CD4-positive, alpha-beta T cell treated with Interleukin-4 for 1 hour (primary cell): ENCODE results near the gene RRP1.
A peak's percentile ranks its signal among the peaks of the same experiment; 100 is the strongest.

ENCODE experiments used
- DNase-seq, 2 donors: peaks; one replicate each; pipeline ENCODE4 v3.0.0-alpha.2; 2020 to 2022

RRP1 gene

DNA sequence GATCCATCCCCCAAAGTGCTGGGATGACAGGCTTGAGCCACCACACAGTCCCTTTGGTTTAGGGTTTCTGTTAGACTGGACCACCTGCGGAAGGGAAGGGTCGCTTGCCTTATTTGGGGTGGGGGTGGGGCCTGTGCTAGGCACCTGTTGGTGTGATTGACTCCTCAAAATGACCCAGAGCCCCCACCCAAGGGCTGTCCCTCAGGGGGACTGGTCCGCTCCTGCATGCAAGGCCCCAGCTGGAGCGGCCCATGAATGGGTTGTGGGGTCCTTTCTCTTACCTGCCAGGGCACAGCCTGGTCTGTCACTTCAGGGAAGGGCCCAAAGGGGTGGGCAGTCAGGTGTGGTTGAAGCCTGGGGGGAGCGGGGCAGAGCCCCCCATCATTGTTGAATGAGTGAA lies 11.4 kb upstream of the RRP1 start:
- no peak for DNase-seq

DNA sequence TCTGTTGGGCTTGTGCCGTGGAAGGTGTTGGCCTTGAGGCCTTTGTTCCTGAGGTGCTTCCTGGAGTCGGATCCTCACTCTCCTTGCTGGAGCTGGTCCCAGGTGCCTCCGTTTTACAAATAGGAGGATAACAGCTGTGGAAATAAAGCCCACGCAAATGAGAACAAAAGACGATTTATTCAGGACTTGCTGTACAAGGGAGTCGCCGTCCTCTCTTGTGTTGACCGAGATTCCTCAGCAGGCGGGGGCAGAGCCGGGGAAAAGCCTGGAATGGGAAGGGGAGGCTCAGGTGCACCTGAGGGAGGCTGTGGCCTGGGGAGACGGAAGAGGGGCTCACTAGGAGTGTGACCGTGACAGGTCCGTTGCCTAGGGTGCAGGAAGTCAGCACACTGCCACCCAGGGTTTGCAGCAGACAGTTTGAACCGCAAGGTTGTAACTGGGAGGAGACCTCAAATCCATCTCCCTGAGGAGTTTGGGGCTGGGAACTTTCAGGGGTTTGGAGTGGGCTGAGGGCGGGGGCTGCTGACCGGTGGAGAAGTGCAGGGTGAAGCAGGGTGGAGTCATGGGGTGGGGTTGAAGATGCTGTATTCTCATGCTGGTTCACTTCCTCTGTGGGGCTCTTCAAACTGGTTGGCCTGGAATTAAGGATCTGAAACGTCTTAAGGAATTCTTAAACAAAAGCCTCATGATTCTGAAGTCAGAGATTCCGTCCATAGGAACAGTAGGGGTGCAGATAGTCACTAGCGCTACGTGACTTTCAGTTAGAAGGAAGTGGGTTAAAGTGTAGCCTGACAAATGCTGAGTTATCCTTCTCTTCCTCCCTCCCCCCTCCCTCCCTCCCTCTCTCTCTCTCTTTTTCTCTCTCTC lies 10.7 kb upstream of the RRP1 start:
- peak; percentile 17 to 20 for DNase-seq

DNA sequence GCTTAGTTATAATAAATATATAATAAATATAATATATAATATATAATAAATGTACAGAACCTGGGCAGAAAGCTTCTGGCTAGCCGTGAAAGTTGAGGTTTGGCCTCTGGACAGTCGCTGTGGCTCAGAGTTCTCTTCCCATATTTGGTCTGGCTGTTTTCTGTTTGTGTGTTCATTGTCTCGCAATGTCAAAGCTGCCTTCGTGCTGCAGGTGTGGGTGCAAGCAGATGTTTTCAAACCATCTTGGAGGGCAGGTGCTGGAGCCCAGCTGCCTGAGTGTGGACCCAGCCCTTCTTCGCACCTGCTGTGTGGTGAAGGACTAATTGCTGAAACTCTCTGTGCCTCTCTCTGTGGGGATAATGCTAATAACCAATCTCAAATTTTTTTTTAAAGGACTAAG lies 9.7 kb upstream of the RRP1 start:
- no peak for DNase-seq

DNA sequence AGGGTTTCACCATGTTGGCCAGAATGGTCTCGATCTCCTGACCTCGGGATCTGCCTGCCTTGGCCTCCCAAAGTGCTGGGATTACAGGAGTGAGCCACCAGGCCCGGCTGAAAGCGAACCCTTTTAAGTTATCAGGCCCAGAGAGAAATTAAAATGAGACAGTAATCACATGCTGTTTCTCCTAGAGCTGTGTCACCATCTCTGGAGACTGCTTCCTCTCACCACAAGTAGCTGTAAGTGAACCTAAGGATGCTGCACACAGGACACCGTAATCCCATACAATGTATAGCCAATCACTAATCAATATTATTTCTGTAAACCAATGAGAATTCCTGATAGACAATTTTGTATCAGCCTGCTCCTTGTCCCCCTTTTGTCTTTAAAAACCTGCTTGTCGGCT lies 7.5 kb upstream of the RRP1 start:
- DNase-seq: no peak

DNA sequence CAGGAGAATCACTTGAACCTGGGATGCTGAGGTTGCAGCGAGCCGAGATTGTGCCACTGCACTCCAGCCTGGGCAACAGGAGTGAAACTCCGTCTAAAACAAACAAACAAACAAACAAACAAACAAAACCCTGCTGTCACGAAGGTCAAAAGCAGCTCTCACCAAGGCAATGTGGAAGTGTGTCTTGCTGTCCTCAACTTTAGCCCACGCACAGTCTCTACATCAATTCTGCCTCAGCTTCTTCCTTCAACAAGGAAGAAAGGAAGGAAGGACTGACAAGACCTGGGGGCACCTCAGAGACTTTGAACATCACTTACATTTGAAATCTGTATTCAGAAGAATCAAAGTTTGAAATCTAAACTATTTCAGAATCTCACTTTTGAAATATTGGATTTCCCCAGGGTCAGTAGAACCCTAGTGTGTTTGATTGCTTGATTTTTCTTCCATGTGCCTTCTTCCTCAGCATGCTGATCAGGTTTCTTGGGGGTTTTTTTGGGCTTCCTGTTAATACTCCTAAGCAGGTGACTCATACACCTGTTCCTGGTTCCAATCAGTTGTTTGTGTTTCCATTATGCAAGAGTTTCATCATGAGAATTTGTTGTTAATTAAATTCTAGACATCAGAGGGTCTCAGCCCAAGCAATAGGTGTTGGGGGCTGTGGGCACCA lies 6.8 kb upstream of the RRP1 start:
- no peak for DNase-seq

DNA sequence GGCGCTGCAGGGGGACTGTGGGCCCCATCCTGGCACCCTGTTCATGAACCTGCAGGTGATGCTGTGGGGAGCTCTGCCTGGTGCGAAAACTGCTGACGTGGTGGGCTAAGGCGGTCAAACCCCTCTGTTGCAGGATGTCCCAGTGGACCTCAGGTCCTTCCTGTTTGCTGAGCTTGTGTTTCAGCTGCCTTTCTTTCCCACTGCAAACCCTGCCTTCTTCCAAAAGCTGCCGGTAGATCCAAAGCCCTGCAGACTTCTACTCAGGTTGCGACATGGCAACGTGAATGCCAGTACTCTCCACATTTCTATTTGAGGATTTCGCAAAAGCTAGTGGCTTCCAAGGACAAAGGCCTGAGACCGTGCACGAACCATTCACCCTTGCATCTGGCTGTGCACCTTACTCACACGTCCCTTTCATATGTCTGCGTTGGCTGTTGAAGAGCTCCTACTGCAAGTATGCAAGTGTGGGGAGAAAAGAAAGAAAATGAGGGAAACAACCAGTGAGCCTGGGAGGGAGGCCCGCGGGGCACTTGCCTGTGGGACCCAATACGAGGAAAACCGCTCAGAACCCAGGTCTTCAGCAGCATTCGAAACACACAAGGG lies 6.2 kb upstream of the RRP1 start:
- no peak for DNase-seq

DNA sequence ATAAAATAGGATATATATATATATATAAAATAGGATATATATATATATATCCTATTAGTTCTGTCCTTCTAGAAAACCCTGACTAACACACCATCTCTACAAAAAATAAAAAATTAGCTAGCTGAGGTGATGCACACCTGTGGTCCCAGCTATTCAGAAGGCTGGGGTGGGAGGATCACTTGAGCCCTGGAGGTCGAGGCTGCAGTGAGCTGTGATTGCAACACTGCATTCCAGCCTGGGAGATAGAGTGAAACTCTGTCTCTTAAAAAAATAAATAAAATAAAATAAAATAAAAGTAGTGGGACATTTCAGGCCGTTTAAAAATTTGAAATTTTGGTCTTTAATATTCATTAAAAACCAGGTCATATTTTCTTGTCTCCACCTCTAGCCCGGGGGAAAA lies 4.2 kb upstream of the RRP1 start:
- DNase-seq: no peak

DNA sequence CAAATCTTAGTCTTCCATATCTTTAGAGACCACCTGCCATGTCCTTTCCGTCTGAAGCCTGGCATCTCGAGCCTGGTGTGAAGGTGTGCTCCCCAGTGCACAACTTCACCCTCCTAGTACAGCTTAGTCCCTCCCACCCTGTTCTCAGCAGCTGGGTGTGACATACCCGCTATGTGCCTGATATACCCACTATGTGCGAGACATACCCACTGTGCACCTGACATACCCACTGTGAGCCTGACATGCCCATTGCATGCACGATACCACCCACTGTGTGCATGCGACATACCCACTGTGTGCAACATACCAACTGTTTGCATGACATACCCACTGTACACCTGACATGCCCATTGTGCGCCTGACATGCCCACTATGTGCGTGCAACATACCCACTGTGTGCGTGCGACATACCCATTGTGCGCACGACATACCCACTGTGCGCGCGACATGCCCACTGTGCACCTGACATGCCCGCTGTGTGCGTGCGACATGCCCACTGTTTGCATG lies 3.0 kb upstream of the RRP1 start:
- DNase-seq: no peak

DNA sequence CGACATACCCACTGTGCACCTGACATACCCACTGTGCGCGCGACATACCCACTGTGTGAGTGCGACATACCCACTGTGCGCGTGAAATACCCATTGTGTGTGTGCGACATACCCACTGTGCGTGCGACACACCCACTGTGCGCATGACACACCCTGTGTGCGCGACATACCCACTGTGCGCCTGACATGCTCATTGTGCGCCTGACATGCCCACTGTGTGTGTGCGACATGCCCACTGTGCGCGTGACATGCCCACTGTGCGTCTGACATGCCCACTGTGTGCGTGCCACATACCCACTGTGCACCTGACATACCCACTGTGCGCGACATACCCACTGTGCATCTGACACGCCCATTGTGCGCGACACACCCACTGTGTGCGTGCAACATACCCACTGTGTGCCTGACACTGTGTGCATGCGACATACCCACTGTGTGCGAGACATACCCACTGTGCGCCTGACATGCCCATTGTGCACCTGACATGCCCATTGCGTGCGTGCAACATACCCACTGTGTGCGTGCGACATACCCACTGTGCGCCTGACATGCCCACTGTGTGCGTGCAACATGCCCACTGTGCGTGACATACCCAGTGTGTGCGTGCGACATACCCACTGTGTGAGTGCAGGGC lies 2.5 kb upstream of the RRP1 start:
- DNase-seq: no peak

DNA sequence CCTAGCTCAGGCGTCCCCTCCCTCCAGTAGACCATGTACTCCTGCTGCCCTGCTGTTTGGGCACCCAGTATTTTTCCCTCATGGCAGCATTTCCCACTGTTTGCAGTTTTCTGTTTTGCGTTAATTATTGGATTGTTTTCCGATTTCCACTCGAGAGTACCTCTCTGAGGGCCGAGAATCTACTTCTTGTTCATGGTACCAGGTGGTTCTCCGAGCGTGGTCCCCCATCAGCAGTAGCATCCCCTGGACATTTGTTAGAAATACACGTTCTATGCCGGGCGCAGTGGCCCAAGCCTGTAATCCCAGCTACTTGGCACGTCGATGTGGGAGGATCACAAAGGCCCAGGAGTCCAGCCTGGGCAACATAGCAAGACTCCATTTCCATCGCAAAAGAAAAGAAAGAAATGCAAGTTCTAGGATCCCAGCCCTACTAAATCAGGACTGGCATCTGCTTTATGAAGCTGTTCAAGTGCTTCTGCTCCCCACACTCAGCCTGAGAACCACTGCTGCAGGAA lies 690 bp downstream of the RRP1 start:
- no peak for DNase-seq

DNA sequence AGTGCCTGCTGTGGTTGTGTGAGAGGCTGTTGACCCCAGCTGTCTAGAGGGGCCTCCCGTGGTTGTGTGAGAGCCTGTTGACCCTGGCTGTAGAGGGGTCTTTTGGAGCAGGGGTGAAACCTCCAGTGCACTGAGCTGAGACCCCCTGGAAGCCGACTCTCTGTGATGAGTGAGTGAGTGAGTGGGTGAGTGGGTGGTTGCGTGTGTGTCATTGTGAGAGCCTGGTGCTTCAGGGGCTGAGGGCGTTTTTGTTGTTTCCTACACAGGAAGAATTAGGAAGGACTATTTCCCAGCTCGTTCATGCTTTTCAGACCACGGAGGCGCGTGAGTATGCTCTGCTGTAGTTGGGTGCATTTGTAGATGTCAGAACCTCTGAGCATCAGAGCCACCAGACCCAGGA lies 3.0 kb downstream of the RRP1 start:
- DNase-seq: no peak

DNA sequence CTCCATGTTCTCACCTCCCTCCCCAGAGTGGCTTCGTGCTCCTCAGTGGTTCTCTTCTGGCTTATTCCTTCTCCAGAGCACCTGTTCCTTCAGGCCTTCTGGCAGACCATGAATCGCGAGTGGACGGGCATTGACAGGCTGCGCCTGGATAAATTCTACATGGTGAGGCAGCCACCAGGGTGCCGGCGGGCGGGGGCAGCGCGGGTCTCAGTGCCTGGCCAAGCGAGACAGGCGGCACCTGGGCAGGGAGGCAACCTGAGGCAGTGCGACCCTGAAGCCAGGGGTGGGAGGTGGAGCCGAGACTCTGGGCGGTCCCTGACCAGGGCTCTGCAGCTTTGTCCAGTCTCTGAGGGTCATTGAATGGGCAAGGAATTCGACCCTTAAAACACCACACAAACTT lies 3.9 kb downstream of the RRP1 start:
- DNase-seq: no peak

DNA sequence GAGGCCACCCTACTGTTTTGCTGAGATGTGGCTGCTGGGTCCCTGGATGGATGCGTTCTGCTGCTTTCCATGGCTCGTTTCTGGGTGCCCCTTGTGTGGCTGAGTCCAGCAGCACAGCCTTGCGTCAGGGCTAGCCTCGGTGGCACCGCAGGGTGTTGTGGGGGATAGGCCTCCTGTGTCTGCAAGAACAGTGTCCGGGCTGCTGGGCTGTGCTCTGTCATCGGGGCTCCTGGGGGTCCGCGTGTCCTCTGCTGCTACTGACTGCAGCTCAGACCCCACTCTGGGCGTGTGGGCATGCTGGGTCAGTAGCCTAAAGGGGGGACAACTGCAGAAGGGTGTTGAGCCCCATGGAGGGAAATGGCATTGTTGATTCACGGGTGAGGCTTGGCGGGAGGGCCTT lies 4.9 kb downstream of the RRP1 start:
- DNase-seq: no peak

DNA sequence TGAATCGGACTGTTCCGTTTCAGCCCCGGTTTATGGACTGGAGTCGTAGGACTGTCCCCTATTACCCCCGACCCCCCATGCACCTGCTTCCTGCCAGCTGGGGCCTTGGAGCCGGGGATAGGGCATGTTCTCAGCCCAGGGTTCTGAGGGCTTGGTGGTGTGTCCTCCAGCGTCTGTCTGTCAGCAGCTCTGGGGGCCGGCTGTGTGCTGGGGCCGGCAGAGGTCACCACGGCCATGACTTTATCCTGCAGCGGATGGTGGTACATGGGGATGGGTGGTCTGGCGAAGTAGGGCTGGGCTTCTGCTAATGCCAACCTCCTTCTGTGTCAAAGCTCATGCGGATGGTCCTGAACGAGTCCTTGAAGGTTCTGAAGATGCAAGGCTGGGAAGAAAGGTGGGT lies 5.5 kb downstream of the RRP1 start:
- no peak for DNase-seq

DNA sequence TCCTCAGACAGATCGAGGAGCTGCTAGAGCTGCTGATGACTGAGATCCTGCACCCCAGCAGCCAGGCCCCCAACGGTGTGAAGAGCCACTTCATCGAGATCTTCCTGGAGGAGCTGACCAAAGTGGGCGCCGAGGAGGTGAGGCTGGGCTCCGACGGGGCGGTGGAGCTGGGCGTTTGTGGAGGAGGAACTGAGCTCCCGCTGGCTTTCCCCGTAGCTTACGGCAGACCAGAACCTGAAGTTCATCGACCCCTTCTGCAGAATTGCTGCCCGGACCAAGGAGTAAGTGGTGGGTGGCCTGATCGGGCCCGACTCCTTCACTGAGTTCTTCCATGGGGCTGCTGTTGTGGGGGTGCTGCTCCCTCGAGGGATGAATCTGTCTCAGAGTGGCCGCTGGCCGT lies 8.0 kb downstream of the RRP1 start:
- no peak for DNase-seq

DNA sequence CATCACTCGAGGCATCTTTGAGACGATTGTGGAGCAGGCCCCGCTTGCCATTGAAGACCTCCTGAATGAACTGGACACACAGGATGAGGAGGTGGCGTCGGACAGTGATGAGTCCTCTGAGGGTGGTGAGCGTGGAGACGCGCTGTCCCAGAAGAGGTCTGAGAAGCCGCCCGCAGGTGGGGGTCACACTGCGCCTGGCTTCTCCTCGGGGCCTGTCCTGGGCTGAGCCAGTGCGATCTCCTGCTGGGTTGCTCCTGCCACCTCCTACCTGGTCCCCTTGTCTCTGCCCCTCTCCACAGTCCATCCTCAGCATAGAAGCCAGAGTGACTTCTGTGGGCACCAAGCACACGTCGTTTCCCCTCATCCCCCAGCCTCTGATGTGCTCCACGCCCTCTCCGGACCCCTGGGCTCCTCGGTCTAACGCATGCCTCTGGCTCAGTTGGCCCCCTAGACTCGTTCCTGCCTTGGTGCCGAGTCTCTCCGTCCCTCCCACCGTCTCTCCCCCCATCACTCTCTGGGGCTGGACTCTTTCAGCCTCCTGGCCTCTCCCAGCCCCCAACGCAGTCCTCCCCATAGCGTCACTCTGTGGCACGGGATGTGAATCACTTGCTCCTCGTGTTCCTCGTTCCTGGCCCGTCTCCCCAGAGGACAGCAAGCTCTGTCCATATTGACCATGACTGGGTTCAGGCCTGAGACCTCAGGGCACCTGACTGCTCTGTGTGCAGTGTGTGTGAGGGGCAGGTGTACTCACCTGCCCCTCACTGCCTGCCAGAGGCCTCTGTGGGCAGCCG lies 8.7 kb downstream of the RRP1 start:
- no peak for DNase-seq

DNA sequence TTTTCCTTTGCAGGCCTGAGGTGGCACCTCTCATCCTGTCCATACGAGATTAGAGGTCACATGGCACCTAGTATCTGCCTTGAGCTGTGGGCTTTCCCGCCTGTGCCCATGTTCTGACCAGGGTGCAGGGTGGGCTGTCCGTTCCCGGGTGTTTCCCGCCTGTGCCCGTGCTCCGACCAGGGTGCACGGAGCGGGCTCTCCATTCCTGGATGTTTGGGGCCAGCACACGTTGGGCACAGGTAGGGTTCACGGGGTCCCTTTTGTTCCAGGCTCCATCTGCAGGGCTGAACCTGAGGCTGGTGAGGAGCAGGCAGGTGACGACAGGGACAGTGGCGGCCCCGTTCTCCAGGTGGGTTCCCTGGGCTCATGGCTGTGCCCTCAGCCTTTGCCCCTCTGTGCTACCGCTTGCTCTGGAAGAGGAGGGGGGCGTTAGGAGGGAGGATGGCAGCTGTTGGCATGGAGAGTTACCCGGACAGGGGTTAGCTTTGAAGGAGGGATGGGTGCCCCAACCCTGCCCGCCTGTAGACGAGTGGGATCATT lies 10.0 kb downstream of the RRP1 start:
- no peak for DNase-seq

DNA sequence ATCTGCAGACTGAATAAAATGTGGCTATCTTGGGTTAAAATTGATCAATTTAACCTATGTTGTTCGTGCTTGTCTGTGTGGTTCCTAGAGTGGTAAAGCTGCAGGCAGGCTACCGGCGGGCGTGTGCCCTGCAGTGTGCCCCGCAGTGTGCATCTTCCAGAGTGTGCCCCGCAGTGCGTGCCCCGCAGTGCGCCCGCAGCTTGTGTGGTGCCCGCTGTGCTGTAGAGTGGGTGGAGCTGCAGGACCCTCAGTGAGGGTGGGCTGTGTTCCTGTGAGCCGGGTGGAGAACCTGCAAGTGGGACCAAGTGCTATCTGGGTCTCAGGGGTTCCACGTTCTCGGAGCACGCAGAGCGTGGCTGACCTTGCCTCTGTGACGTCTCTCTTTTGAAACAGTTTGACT lies 10.7 kb downstream of the RRP1 start:
- no peak for DNase-seq

DNA sequence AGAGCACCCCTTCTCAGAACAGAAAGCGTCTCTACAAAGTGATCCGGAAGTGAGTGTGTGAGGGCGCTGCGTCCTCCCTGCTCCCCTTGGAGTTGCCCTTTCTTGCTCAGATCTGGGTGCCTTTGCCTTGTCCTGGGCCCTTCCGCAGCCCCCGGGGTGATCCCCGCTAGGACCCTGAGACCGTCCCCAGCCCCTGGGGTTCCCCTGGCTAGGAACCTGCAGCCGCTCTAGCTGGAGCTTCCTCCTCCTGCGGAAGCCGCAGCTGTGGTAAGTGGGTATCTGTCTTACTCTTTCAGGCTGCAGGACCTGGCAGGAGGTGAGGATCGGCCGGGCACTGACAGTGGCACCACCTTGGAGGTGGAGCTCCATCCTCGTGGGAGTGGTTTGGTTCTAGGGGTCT lies 11.2 kb downstream of the RRP1 start:
- DNase-seq: no peak

DNA sequence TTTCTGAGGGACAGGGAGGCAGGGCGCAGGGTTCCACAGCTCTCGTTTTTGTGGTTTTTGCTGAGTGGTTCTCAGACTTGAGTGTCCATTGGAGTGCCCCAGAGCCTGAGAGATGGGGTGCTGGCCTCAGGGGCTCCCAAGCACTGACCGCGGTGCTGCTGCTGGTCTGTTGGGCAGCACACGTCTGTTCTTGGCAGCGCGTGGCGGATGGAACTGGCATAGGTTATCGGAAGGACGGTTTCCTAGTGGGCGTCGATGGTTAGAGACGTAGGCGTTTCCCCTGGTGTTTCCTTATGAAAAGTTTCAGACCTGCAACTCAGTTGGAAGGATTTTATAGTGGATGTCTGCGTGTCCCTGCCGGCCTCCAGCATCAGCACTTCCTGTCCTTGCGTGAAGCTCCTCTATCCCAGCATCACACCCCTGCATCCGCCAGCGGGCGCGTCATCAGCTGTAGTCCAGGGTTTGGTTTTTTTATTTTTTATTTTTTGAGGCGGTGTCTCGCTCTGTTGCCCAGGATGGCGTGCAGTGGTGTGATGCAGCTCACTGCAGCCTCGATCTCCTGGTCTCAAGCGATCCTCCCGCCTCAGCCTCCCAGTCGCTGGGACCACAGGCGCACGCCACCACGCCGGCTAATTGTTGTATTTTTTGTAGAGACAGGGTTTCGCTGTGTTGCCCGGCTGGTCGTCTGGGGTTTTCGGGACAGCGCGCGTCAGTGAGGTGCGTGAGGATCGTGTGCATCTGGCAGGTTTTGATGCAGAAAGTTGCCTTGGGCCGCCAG lies 11.8 kb downstream of the RRP1 start:
- DNase-seq: no peak

DNA sequence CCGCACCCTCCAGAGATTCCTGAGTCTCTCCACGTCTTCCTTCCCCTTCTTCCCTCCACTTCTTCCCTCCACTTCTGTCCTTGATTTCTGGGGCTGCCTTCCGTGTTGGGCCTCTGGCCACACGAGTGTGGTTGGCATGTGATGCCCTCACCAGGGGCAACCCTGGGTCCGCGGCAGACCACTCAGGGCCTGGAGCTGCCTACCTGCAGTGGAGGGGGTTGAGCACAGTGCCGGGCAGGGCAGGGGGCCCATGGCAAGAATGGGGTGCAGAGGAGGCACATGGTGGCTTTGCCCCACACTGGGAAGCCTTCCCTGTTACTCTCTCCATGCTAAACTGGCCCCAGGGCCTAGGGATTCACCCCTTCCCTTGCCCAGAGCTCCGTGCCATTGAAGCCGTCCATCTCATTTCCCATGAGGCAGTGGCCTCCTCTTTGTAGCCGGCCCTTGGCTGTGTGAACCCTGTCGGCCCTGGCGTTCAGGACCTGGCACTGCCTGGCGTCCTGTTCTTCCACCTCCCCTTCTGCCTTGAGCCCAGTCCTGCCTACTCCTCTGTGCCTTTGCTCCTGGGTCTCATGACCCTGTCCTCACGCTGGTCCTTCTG lies 13.4 kb downstream of the RRP1 start:
- DNase-seq: no peak
